Choroid plexus epithelial cell (primary cell): ENCODE results near the gene ANO1.

ENCODE experiments used
- DNase-seq: peaks from one replicate; pipeline ENCODE4 v3.0.0-alpha.2; 2010; ENCODE audit warnings: low read depth
- H3K4me3 ChIP-seq: 2 replicates; pipeline ENCODE4 v1.5.1; 2011; ENCODE audit warnings: low read depth, mild to moderate bottlenecking, control low read depth, low read length, moderate library complexity
- TF ChIP-seq, protein P1 (sequence below): conservative IDR thresholded peaks from 2 replicates; pipeline ENCODE4 v1.5.1; 2011; ENCODE audit warnings: low read depth, mild to moderate bottlenecking, control low read depth, inconsistent platforms, low read length, moderate library complexity

ANO1 gene

DNA sequence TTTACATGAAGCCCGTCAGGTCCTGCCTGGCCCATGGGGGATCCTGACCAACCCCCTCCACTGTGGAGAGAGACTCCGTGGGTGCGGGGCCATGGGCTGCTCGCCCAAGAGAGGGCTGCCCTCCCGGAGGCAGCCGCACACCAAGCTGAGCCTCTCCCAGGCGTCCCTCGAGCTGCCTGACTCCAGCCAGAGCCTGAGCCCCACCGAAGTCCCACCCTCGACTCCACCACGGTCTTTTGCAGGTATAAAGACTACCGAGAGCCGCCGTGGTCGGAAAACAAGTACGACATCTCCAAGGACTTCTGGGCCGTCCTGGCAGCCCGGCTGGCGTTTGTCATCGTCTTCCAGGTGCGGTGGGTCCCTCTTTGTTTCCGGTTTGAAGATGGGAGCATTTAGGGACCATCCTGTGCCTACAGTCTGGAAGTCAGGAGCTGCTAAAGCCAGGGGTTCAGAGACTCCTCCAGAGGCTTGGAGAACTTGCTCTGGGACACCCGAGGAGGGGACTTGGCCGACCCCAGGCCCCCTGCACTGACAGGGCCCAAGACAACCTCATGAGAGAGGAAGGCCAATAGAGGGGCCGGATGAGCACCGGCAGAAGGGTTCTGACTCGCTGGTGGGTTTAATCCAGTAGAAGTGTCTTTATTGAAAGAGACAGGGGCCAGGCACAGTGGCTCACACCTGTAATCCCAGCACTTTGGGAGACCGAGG, 107.4 kb downstream of the ANO1 start:
- no peak for DNase-seq
- TF ChIP-seq, protein P1, sequence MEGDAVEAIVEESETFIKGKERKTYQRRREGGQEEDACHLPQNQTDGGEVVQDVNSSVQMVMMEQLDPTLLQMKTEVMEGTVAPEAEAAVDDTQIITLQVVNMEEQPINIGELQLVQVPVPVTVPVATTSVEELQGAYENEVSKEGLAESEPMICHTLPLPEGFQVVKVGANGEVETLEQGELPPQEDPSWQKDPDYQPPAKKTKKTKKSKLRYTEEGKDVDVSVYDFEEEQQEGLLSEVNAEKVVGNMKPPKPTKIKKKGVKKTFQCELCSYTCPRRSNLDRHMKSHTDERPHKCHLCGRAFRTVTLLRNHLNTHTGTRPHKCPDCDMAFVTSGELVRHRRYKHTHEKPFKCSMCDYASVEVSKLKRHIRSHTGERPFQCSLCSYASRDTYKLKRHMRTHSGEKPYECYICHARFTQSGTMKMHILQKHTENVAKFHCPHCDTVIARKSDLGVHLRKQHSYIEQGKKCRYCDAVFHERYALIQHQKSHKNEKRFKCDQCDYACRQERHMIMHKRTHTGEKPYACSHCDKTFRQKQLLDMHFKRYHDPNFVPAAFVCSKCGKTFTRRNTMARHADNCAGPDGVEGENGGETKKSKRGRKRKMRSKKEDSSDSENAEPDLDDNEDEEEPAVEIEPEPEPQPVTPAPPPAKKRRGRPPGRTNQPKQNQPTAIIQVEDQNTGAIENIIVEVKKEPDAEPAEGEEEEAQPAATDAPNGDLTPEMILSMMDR: no peak
- H3K4me3 ChIP-seq: no peak overlapping the region

DNA sequence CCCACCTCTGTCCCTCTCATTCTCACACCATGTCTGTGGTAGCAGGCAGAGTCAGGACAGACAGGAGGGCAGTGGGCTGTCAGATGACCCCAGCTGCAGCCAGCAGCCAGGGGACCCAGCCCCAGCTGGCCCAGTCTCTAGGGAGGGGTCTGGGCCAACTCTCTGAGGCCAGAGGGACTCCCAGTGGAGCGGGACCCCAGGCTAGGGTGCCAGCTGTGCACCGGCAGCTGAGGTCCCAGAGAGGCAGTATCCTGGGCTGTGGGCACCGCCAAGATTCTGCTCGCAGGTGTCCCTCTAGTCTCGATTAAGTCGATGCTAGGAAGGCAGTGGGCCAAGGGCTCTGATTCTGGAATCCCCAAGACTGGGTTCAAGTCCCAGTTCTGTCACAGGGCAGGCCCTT, 108.3 kb downstream of the ANO1 start:
- no peak overlapping the region for H3K4me3 ChIP-seq
- TF ChIP-seq, protein P1: no peak
- DNase-seq: no peak

DNA sequence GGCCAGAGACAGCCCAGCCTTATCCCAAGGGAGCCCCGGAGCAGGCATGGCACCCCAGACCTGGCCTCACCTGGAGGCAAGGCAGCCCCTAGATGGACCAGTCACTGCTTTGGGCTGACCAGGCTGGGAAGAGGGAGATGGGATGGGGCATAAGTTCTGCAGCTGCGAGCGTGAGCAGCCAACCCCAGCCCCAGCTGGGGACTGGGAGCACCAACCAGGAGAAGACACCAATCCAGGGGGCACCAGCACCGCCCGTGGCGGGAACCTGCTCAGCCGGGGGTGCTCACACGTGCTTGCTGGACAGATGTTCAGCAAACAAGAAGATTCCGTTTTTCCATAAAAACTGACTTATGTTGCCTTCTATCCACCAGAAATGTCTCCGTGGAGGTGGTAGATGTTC, 108.8 kb downstream of the ANO1 start:
- TF ChIP-seq, protein P1: no peak
- H3K4me3 ChIP-seq: no peak overlapping the region
- no peak for DNase-seq

DNA sequence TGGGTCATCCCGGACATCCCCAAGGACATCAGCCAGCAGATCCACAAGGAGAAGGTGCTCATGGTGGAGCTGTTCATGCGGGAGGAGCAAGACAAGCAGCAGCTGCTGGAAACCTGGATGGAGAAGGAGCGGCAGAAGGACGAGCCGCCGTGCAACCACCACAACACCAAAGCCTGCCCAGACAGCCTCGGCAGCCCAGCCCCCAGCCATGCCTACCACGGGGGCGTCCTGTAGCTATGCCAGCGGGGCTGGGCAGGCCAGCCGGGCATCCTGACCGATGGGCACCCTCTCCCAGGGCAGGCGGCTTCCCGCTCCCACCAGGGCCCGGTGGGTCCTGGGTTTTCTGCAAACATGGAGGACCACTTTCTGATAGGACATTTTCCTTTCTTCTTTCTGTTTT, 109.7 kb downstream of the ANO1 start:
- DNase-seq: no peak
- TF ChIP-seq, protein P1: no peak
- no peak overlapping the region for H3K4me3 ChIP-seq

DNA sequence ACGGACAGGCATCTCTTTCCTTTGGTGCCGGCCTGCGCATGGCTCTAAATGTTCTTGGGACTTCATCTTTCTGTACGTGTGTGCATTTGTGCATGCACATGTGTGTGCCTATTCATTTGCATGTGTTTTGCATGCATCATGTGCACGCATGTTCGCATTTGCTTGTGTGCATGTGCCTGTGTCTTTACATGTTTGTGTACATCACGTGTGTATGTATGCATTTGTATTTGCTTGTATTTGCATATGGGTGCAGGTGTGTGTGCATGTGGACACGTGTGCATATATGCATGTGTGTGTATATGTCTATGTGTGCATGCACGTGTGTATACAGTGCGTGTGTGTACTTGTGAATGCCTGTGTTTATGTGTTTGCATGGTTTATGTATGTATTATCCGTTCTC, 111.5 kb downstream of the ANO1 start:
- DNase-seq: no peak
- TF ChIP-seq, protein P1: no peak

DNA sequence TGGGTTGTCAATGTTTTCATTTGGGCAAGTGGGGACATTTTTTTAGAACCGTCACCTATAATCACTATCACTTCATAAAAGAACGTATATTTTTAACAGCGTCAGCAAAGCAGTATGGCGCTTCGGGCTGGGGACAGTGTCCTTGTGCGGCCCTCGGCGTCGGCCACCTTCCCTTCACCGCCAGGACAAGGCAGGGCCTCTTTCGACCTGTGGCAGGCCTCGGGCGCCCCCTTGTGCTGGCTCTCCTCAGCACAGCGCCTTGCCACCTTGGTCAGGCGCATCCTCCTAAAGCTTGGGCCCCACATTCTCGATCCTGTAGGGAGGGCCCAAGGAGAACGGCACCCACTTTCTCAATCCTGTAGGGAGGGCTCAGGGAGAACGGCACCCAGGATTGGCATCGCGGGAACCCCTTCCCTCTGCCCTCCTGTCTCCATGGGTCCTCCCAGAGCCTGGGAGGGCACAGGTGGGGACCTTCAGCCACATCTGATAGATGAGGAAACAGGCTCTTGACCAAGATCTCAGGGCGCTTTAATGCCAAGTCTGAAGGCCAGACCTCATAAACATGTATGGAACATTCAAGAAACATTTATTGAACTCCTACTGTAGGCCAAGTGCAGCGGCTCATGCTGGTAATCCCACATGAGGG, 113.5 kb downstream of the ANO1 start:
- TF ChIP-seq, protein P1: peak; percentile 97
- H3K4me3 ChIP-seq: no peak overlapping the region
- peak; percentile 68 for DNase-seq

More for the DNA sequence above, 111.5 kb downstream of the ANO1 start:
- no peak overlapping the region for H3K4me3 ChIP-seq
